HEK293T (cell line): ENCODE results near the gene ATAD3A.

Experiments
- CTCF ChIA-PET: fragments of 350-600 bp; formaldehyde crosslinking; extraction: SDS; loops from one replicate; lab custom pipeline; 2021; ENCODE audit warnings: antibody characterized with exemption, inconsistent platforms; lab: Yijun Ruan, JAX
- POLR2A ChIA-PET: fragments of 350-600 bp; formaldehyde crosslinking; extraction: SDS; loops from one replicate; lab custom pipeline; 2020; ENCODE audit warnings: antibody characterized with exemption, inconsistent platforms; lab: Yijun Ruan, JAX
- DNase-seq: peaks from one replicate; pipeline ENCODE4 v3.0.0; 2012; ENCODE audit warnings: mixed read lengths; ENCODE audit errors: extremely low spot score
- ARNT ChIP-seq: fragments of 450-650 bp; IDR thresholded peaks from 2 replicates; pipeline ENCODE4 v1.6.1; 2017; ENCODE audit warnings: mild to moderate bottlenecking
- CTBP1 ChIP-seq: fragments of 450-650 bp; IDR thresholded peaks from 2 replicates; pipeline ENCODE4 v1.6.1; 2016; ENCODE audit warnings: borderline replicate concordance
- ELF4 ChIP-seq: fragments of 450-650 bp; IDR thresholded peaks from 2 replicates; pipeline ENCODE4 v1.6.1; 2017; ENCODE audit warnings: antibody characterized with exemption
- FOXA1 ChIP-seq: fragments of 450-650 bp; IDR thresholded peaks from 2 replicates; pipeline ENCODE4 v1.6.1; 2016; ENCODE audit warnings: mild to moderate bottlenecking
- FOXK2 ChIP-seq: fragments of 450-650 bp; IDR thresholded peaks from 2 replicates; pipeline ENCODE4 v1.6.1; 2016; ENCODE audit warnings: mild to moderate bottlenecking
- FOXM1 ChIP-seq: fragments of 450-650 bp; IDR thresholded peaks from 2 replicates; pipeline ENCODE4 v1.6.1; 2017; ENCODE audit warnings: mild to moderate bottlenecking, borderline replicate concordance
- HDGF ChIP-seq: fragments of 450-650 bp; IDR thresholded peaks from 2 replicates; pipeline ENCODE4 v1.6.1; 2017; ENCODE audit warnings: antibody characterized with exemption, borderline replicate concordance
- L3MBTL2 ChIP-seq: fragments of 450-650 bp; conservative IDR thresholded peaks from 2 replicates; pipeline ENCODE4 v1.6.1; 2016; ENCODE audit warnings: mild to moderate bottlenecking
- LEF1 ChIP-seq: fragments of 450-650 bp; IDR thresholded peaks from 2 replicates; pipeline ENCODE4 v1.6.1; 2017; ENCODE audit warnings: mild to moderate bottlenecking, borderline replicate concordance
- NFRKB ChIP-seq: fragments of 450-650 bp; IDR thresholded peaks from 2 replicates; pipeline ENCODE4 v1.6.1; 2016; ENCODE audit warnings: mild to moderate bottlenecking, moderate library complexity
- SP1 ChIP-seq: fragments of 450-650 bp; IDR thresholded peaks from 2 replicates; pipeline ENCODE4 v1.6.1; 2017
- ZNF384 ChIP-seq: fragments of 450-650 bp; IDR thresholded peaks from 2 replicates; pipeline ENCODE4 v1.6.1; 2016
- TF ChIP-seq, protein P1 (sequence below): fragments of 450-650 bp; IDR thresholded peaks from 2 replicates; pipeline ENCODE4 v1.6.1; 2016

ATAD3A gene

DNA sequence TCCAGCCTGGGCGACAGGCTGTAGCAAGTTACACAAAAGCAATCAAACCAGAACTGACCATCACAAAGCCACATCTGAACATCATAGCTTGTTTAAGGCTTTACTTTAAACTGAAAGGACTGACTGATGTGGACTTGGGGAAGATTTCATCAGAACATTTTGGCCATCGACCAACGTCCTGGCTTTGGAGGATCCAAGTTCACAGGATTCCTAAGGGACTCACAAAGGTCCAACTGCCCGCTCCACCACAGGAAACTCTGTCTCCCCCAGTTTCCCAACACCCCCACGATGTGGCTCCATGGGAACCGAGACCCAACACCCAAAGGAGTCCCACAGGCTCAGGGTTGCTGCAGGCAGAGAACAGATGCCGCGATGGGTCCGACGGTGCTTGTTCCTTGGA, 53.4 kb downstream of the ATAD3A start:
- ChIA-PET CTCF (interaction anchor here (1.2 kb wide), 1 partner anchor 124 kb away, joined by 4 read pairs; no protein-coding TSS in a partner anchor), POLR2A (interaction anchor here (1.1 kb wide), 1 partner anchor 50 kb away, joined by 4 read pairs; the partner anchor contains the start of gene MIB2)
- no peak for TF ChIP-seq ARNT
- no peak for TF ChIP-seq SP1
- TF ChIP-seq, protein P1, sequence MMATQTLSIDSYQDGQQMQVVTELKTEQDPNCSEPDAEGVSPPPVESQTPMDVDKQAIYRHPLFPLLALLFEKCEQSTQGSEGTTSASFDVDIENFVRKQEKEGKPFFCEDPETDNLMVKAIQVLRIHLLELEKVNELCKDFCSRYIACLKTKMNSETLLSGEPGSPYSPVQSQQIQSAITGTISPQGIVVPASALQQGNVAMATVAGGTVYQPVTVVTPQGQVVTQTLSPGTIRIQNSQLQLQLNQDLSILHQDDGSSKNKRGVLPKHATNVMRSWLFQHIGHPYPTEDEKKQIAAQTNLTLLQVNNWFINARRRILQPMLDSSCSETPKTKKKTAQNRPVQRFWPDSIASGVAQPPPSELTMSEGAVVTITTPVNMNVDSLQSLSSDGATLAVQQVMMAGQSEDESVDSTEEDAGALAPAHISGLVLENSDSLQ, result no peak
- no peak for TF ChIP-seq L3MBTL2
- no peak for TF ChIP-seq FOXK2
- TF ChIP-seq CTBP1, result no peak
- TF ChIP-seq FOXM1, result no peak
- no peak for TF ChIP-seq FOXA1
- TF ChIP-seq NFRKB, result no peak
- no peak for DNase-seq

DNA sequence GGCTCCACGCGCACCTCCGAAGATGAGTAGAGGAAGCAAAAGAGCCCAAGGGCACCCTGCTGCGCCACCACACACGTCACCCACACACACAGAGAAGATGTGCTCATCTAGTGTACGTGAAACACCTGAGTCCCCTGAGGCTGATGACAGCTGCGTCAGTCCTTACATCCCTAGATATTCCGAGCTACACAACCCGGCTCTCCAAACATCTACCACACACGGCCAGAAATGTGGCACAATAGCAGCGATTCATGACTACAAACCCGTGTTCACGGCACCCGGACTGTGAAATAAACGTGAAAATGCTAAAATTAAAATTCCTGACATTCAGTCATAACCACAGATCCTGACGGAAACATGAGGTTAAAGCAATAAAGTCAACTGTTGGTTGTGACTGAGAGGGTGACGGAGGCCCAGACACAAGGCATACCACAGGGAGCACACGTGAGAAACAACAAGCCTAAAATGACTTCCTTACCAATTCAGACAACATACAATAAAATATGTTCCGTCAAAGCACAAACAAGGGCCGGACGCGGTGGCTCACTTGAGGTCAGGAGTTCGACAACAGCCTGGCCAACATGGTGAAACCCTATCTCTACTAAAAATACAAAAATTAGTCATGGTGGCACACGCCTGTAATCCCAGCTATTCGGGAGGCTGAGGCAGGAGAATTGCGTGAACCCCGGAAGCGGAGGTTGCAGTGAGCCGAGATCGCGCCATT, 55.4 kb downstream of the ATAD3A start:
- CTCF ChIA-PET, result no interaction called here
- DNase-seq, result no peak
- POLR2A ChIA-PET, result interaction anchor here (1.0 kb wide), 1 partner anchor 48 kb away, joined by 3 read pairs; the partner anchor contains the start of gene MIB2
- no peak for TF ChIP-seq HDGF
- TF ChIP-seq, protein P1, result no peak

DNA sequence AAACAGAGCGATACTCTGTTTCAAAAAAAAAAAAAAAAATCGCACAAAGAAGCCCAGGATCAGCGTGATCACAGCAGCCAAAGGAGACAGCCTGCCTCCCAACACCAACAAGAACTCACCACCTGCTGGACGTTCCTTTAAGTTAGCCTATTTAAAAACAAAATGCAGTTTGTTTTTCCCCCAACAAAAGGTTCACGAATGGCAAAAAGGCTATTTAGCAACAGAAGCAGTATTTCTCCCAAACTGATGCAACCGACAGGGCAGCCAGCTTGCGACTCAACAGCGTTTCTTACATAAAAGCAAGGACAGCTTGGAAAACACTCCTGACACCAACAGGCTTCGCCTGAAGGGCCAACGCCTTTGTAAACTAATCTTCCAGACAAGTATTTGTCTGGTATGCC, 55.9 kb downstream of the ATAD3A start:
- ChIA-PET CTCF (no interaction called here), POLR2A (interaction anchor here (1.0 kb wide), 1 partner anchor 48 kb away, joined by 3 read pairs; the partner anchor contains the start of gene MIB2)

DNA sequence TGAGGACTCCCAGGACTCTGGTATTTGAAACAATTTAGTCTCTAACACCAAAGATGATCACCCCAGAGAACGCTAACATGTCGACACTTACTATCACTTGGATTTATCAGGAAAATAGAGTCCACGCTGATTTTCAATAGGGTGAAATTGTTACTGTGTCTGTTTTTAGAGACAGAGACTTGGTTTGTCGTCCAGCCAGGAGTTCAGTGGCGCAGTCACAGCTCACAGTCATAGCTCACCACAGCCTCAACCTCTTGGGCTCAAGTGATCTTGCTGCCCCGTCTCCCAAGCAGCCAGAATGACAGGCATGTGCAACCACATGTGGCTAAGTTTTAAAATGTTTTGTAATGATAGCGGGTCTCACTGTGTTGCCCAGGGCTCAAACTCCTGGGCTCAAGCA, 57.4 kb downstream of the ATAD3A start:
- CTCF ChIA-PET, result interaction anchor here (0.6 kb wide), 1 partner anchor 80 kb away, joined by 4 read pairs; no protein-coding TSS in a partner anchor
- POLR2A ChIA-PET, result no interaction called here
- no peak for TF ChIP-seq FOXM1
- no peak for TF ChIP-seq ZNF384
- TF ChIP-seq FOXA1, result no peak
- no peak for TF ChIP-seq SP1
- no peak for TF ChIP-seq ELF4
- no peak for TF ChIP-seq NFRKB
- no peak for DNase-seq

More for the DNA sequence above, 55.9 kb downstream of the ATAD3A start:
- 0 out of 2 replicates have a peak, but pooled peaks have one; percentile 37 for TF ChIP-seq ZNF384
- TF ChIP-seq, protein P1, result no peak
- DNase-seq, result no peak

DNA sequence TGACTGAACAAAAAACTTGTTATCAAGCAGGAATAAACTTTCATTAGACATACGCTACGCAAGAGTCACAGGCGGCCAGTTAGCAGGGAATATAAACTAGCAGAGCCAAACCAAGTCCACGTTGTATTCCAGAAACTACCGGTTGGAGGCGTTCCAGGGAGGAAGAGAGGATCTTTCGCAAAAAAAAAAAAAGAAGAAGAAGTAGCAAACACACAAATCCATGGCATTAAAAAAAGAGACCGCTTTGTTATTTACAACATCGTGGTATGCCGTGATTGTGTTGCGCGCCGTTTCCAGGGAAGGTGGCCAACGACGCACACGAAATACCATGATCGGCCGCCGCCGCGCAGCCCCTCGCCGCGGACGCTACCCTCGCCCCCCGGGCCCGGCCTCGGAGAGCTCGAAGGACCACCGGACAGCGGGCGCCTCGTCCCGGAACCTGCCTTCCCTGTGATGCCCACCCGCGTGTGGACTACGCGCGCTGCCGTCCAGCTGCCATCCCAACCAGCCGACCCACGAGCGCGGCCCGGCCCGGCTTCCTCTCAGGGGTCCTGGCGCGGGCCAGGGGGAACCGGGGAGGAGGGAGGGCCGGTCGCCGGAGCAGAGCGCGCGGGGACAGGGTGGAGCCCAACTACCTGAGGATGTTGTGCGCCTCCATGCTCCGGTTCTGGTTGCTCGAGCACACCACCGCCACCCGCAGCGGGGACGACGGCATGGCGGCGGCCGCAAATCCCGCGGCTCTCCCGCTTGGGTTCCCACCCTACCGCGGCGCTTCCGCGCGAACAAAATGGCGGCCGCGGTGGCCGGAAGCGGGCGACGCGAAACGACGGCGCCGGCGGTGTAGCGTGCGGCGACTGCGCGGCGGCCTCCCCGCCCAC, 62.1 kb downstream of the ATAD3A start:
- POLR2A ChIA-PET, result no interaction called here
- TF ChIP-seq FOXA1, result no peak
- no peak for TF ChIP-seq LEF1
- TF ChIP-seq ZNF384, result peak; percentile 87
- TF ChIP-seq HDGF, result no peak
- 0 out of 2 replicates have a peak, but pooled peaks have one; percentile 14 for TF ChIP-seq L3MBTL2
- CTCF ChIA-PET, result no interaction called here
- DNase-seq, result peak; percentile 74

DNA sequence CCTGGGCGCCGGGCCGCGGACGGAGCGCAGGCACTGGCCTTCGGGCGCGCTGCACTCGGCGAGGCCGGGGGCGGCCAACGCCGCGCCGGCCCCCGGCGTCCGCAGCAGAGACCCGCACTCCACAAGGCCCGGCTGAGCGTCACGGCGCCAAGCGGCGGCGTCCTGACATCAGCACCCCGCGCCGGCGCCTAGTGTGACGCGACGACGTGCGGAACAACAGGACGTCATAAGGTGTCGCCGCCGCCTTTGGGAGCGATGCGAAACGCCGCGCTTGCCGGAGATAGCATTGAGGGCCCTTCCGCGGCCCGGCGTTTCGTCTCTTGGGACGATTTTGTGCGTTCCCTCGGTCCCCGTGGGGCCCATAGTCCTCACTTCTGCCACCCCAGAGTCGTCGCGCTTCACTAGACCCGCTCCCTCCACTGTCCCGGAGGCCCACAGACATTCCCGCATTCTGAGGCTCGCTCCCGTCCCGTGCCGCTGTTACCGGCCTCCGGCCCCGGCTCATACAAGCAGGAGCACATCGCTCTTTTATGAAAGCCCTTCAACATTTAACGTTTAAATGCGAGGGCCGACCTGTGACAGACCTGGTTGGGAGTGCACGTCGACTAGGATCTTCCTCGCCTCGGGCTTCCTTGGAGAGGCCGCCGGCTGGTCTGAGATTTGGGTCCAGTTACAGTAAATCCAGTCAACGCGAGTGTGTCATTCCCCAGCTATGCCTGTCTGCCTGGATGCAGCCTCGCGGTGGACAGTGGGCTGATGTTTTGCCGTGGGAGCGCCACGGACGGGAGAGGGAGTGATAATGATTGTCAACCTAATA, 63.0 kb downstream of the ATAD3A start, which contains the start of gene SSU72:
Gene SSU72 (minus strand): TSS at position 143 of the 817 bp plus-strand sequence. CDS start 306 bp downstream, outside the sequence.
- DNase-seq, result peak; percentile 90
- TF ChIP-seq ELF4, result peak; percentile 49; the same call in 1 of the 2 replicates
- TF ChIP-seq CTBP1, result no peak
- peak; percentile 29; the same call in 1 of the 2 replicates for TF ChIP-seq L3MBTL2
- TF ChIP-seq ZNF384, result no peak
- no peak for TF ChIP-seq NFRKB
- peak; percentile 81 for TF ChIP-seq ARNT
- peak; percentile 64; the same call in 1 of the 2 replicates for TF ChIP-seq FOXM1
- ChIA-PET POLR2A (no interaction called here), CTCF (interaction anchor here (1.0 kb wide), 1 partner anchor 600 kb away, joined by 3 read pairs; no protein-coding TSS in a partner anchor)
